LHCN-M2 (cell line): Measurements from ENCODE around the gene EXOC6B. TPM values are rescaled to one million over a fixed set of nuclear protein-coding genes. Genes with fewer than 3 reads are reported as not detected.

Experiments
- DNase-seq: peaks from one replicate; pipeline ENCODE4 v3.0.0-alpha.2; 2012; ENCODE audit warnings: low read depth
- total RNA-seq: library from RNA; depleted of rRNA; stranded (reverse); fragments of >200 nt; gene quantifications from 2 replicates; pipeline ENCODE4 v1.2.3, GENCODE V29; 2014

Gene EXOC6B
- total RNA-seq, 1 experiment from 2014 or later = 16.7 TPM

- no peak for DNase-seq
Observed at GRCh38 chr2:72173640-72174321, 652.1 kb downstream of the EXOC6B start.

- DNase-seq = no peak
Observed at GRCh38 chr2:72172478-72172877, 653.4 kb downstream of the EXOC6B start.

- DNase-seq = no peak
Observed at GRCh38 chr2:72166279-72166678, 659.6 kb downstream of the EXOC6B start.

- no peak for DNase-seq
Observed at GRCh38 chr2:72165792-72166191, 660.0 kb downstream of the EXOC6B start.

GRCh38 chr2:72162574-72162973 lies 663.3 kb downstream of the EXOC6B start:
- DNase-seq = no peak

GRCh38 chr2:72159211-72159993 lies 666.4 kb downstream of the EXOC6B start:
- no peak for DNase-seq

- no peak for DNase-seq
Observed at GRCh38 chr2:72157871-72158771, 667.7 kb downstream of the EXOC6B start.

- no peak for DNase-seq
Observed at GRCh38 chr2:72156872-72157271, 669.0 kb downstream of the EXOC6B start.

- DNase-seq = no peak
Observed at GRCh38 chr2:72155737-72156136, 670.1 kb downstream of the EXOC6B start.

- DNase-seq = no peak
Observed at GRCh38 chr2:72155151-72155550, 670.7 kb downstream of the EXOC6B start.

GRCh38 chr2:72154386-72154975 lies 671.4 kb downstream of the EXOC6B start:
- no peak for DNase-seq

- DNase-seq = no peak
Observed at GRCh38 chr2:72153924-72154323, 671.9 kb downstream of the EXOC6B start.

GRCh38 chr2:72153026-72153791 lies 672.6 kb downstream of the EXOC6B start:
- no peak for DNase-seq

GRCh38 chr2:72150861-72151356 lies 674.9 kb downstream of the EXOC6B start:
- DNase-seq = no peak

- DNase-seq = peak; percentile 71
Observed at GRCh38 chr2:72150157-72150860, 675.5 kb downstream of the EXOC6B start.

- no peak for DNase-seq
Observed at GRCh38 chr2:72149556-72150156, 676.2 kb downstream of the EXOC6B start.

- DNase-seq = peak; percentile 29
Observed at GRCh38 chr2:72148837-72149555, 676.8 kb downstream of the EXOC6B start.

GRCh38 chr2:72148003-72148836 lies 677.6 kb downstream of the EXOC6B start:
- DNase-seq = no peak
